ENCODE data around the gene ACTN1.

The ACTN1 gene

GRCh38 chr14:68931474-68932051 is 47.5 kb downstream of the ACTN1 start:
- DNase-seq = no peak

- no peak for DNase-seq
These were observed 48.0 kb downstream of the ACTN1 start for GRCh38 chr14:68931063-68931462.

- no peak for DNase-seq
These were observed 49.3 kb downstream of the ACTN1 start for GRCh38 chr14:68929623-68930307.

GRCh38 chr14:68928770-68929550 is 50.1 kb downstream of the ACTN1 start:
- no peak for DNase-seq

- DNase-seq = no peak
These were observed 51.0 kb downstream of the ACTN1 start for GRCh38 chr14:68927956-68928675.

- no peak for DNase-seq
These were observed 52.0 kb downstream of the ACTN1 start for GRCh38 chr14:68927089-68927488.

- no peak for DNase-seq
These were observed 52.9 kb downstream of the ACTN1 start for GRCh38 chr14:68926236-68926635.

GRCh38 chr14:68925373-68925772 is 53.7 kb downstream of the ACTN1 start:
- DNase-seq = no peak

GRCh38 chr14:68924186-68925158 is 54.6 kb downstream of the ACTN1 start:
- DNase-seq = no peak

GRCh38 chr14:68922886-68923285 is 56.2 kb downstream of the ACTN1 start:
- DNase-seq = no peak

GRCh38 chr14:68922201-68922621 is 56.9 kb downstream of the ACTN1 start:
- no peak for DNase-seq

- no peak for DNase-seq
These were observed 57.4 kb downstream of the ACTN1 start for GRCh38 chr14:68921666-68922065.

- no peak for DNase-seq
These were observed 58.1 kb downstream of the ACTN1 start for GRCh38 chr14:68921049-68921448.

GRCh38 chr14:68919129-68919927 is 59.8 kb downstream of the ACTN1 start:
- no peak for DNase-seq

- DNase-seq = no peak
These were observed 60.5 kb downstream of the ACTN1 start for GRCh38 chr14:68918612-68919011.

- no peak for DNase-seq
These were observed 62.7 kb downstream of the ACTN1 start for GRCh38 chr14:68916358-68916941.

GRCh38 chr14:68913516-68913915 is 65.6 kb downstream of the ACTN1 start:
- no peak for DNase-seq

GRCh38 chr14:68911594-68912227 is 67.4 kb downstream of the ACTN1 start:
- DNase-seq = peak; percentile 85 to 86

- peak; percentile 55 to 61 for DNase-seq
These were observed 68.6 kb downstream of the ACTN1 start for GRCh38 chr14:68910540-68910939.

- DNase-seq = no peak
These were observed 70.3 kb downstream of the ACTN1 start for GRCh38 chr14:68908803-68909202.
